Kidney (tissue), 14 donors: Measurements from ENCODE around the gene TRIM52. TPM values are rescaled to one million over a fixed set of nuclear protein-coding genes. Genes with fewer than 3 reads are reported as not detected.
"Not testable (repeated sequence)": the region's sequence is repeated elsewhere in the genome, so short reads cannot be mapped to it uniquely, and the experiment has no call there.

Source experiments
- DNase-seq, 5 donors: peaks; one replicate each; pipeline ENCODE4 v3.0.0-alpha.2; 2013 to 2020
- FAIRE-seq: peaks from 2 replicates; lab custom pipeline; 2012; peaks lifted over from hg19 to GRCh38; lab: Jason Lieb, UNC
- H3K27ac ChIP-seq, 2 donors: one replicate each; pipeline ENCODE4 v1.7.0; 2013; ENCODE audit warnings: low read depth in 2 of 2, low read length in 2 of 2, inconsistent platforms in 1 of 2
- H3K27me3 ChIP-seq: one replicate; pipeline ENCODE4 v1.7.1; 2013; ENCODE audit warnings: low read length, inconsistent platforms; ENCODE audit not compliant: control insufficient read depth, insufficient read depth
- H3K36me3 ChIP-seq, 3 donors: one replicate each; pipeline versions ENCODE4 v1.7.0 to v1.7.1; 2013; ENCODE audit warnings: low read length in 3 of 3, control low read depth in 1 of 3, inconsistent platforms in 1 of 3; ENCODE audit not compliant: insufficient read depth in 3 of 3, control insufficient read depth in 2 of 3
- H3K4me1 ChIP-seq, 3 donors: one replicate each; pipeline versions ENCODE4 v1.7.0 to v1.7.1; 2013; ENCODE audit warnings: low read length in 3 of 3, inconsistent platforms in 1 of 3, low read depth in 1 of 3; ENCODE audit not compliant: control insufficient read depth in 2 of 3, insufficient read depth in 2 of 3
- H3K4me3 ChIP-seq, 3 donors: one replicate each; pipeline versions ENCODE4 v1.7.0 to v1.8.1; 2013; ENCODE audit warnings: low read length in 3 of 3, control low read depth in 1 of 3, inconsistent platforms in 1 of 3
- H3K9ac ChIP-seq, 3 donors: one replicate each; pipeline versions ENCODE4 v1.7.0 to v1.7.1; 2013; ENCODE audit warnings: low read length in 3 of 3, control low read depth in 1 of 3, inconsistent platforms in 1 of 3
- H3K9me3 ChIP-seq, 3 donors: one replicate each; pipeline versions ENCODE4 v1.7.0 to v1.7.1; 2013; ENCODE audit warnings: low read length in 3 of 3, control low read depth in 1 of 3, inconsistent platforms in 1 of 3; ENCODE audit not compliant: control insufficient read depth in 2 of 3, insufficient read depth in 1 of 3
- intact Hi-C: fragments of 100-400 bp; cut with DNase I; formaldehyde crosslinking; loops from one replicate; pipeline ENCODE4 v1.11.1; 2022
- polyA plus RNA-seq: library from polyadenylated mRNA; stranded (reverse); fragments of 350-450 nt; fragmentation: Illumina TruSeq; extraction: RNeasy Lipid Tissue Mini Kit (QIAGEN cat#74804); gene quantifications from one replicate; pipeline ENCODE4 v1.2.3, GENCODE V29; 2014; ENCODE audit warnings: low read depth, low replicate concordance; ENCODE audit not compliant: insufficient read depth
- total RNA-seq: library from RNA; stranded (reverse); fragmentation: NEBNext Ultra II Directional; extraction: Animal tissue kit (Norgen Biotek cat#: 25700); gene quantifications from one replicate; pipeline ENCODE4 v1.2.1, GENCODE V29; 2021
- TF ChIP-seq, protein P1 (sequence below): IDR thresholded peaks from 3 replicates; pipeline ENCODE4 v1.5.1; 2012; ENCODE audit warnings: mild to moderate bottlenecking, moderate library complexity, borderline replicate concordance; ENCODE audit not compliant: insufficient read depth; ENCODE audit errors: extremely low read depth
- donor health status: control.
- donor health status: control.
- donor health status: control.
- donor health status: control.
- donor health status: control.
- donor health status: DM: yes; HTN: yes; CAD: no.
- donor health status: Normal renal cell carcinoma (clear cell type).

TRIM52 gene
- total and polyA plus RNA-seq, 2 donors from 2014 or later = 9.7 to 18.4 TPM

DNA sequence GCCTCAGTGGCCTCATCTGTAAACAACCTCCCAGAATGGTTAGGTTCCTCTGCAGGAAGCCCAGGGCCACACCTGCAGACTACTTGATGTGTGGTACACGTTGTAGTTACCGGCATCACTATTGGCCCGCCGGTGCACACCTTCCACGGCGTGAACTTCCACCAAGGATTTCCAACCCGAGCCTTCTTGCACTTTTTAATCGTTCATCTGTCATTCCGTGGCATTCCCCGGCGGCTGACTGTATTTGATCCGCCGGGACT, 43.2 kb downstream of the TRIM52 start:
- DNase-seq (peak in 1 of 5 donors; percentile 55), FAIRE-seq (no peak)
- no peaks in the 10 kb centered on the region for H3K9me3 ChIP-seq
- peak overlapping the region; percentile 40 to 84 (median 59) for H3K4me3 ChIP-seq
- peak overlapping the region in 2 of 3 donors; percentile 55 to 69 for H3K9ac ChIP-seq
- no peaks in the 10 kb centered on the region for H3K36me3 ChIP-seq
- TF ChIP-seq, protein P1, sequence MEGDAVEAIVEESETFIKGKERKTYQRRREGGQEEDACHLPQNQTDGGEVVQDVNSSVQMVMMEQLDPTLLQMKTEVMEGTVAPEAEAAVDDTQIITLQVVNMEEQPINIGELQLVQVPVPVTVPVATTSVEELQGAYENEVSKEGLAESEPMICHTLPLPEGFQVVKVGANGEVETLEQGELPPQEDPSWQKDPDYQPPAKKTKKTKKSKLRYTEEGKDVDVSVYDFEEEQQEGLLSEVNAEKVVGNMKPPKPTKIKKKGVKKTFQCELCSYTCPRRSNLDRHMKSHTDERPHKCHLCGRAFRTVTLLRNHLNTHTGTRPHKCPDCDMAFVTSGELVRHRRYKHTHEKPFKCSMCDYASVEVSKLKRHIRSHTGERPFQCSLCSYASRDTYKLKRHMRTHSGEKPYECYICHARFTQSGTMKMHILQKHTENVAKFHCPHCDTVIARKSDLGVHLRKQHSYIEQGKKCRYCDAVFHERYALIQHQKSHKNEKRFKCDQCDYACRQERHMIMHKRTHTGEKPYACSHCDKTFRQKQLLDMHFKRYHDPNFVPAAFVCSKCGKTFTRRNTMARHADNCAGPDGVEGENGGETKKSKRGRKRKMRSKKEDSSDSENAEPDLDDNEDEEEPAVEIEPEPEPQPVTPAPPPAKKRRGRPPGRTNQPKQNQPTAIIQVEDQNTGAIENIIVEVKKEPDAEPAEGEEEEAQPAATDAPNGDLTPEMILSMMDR = no peak
- peaks cover 0 to 12% (median 9%) of the 10 kb centered on the region in 3 donors for H3K4me1 ChIP-seq
- intact Hi-C loops = no loop called here
- peaks cover 3% of the 10 kb centered on the region for H3K27me3 ChIP-seq
- H3K27ac ChIP-seq = peak overlapping the region in 1 of 2 donors; percentile 65

DNA sequence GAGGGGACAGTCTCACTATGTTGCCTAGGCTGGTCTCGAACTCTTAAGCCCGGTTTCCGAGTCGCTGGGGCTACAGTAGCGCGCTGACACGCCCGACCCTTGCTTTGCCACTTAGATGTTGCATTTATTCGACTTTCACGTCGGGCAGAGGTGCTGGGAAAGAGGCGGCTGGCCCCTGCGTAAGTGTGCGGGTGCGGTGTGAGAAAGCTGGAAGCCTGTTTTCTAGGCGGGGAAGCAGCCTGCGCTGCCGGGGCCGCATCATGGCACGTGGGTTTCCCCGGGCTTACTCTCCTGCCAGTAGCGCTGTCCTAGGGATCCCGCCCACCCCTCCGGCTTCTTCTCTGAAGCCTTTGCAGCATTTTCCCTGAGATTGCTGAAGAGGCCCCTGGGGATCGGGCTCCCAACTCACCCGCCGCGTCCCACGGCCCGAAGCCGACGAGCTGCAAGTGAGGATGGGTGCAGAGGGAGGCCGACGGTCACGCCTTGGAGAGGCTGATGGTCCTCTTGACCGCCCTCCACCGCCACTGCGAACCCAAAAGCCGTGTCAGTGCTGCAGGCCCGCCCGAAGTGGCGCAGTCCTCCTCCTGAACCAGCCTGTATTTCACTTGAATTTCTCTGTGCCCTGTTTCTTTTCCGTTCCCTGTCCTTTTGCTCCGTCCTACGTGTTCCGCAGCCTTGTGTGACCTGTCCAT, 43.7 kb downstream of the TRIM52 start:
- intact Hi-C loops = no loop called here
- DNase-seq (peak in 4 of 5 donors; percentile 56 to 74 (median 61)), FAIRE-seq (no peak)
- H3K9ac ChIP-seq = peak overlapping the region in 2 of 3 donors; percentile 55 to 69
- H3K36me3 ChIP-seq = no peaks in the 10 kb centered on the region
- TF ChIP-seq, protein P1 = no peak
- no peaks in the 10 kb centered on the region for H3K9me3 ChIP-seq
- H3K4me1 ChIP-seq = peaks cover 0 to 12% (median 9%) of the 10 kb centered on the region in 3 donors
- peaks cover 3% of the 10 kb centered on the region for H3K27me3 ChIP-seq
- peak overlapping the region in 1 of 2 donors; percentile 65 for H3K27ac ChIP-seq
- H3K4me3 ChIP-seq = peak overlapping the region; percentile 40 to 84 (median 59)

DNA sequence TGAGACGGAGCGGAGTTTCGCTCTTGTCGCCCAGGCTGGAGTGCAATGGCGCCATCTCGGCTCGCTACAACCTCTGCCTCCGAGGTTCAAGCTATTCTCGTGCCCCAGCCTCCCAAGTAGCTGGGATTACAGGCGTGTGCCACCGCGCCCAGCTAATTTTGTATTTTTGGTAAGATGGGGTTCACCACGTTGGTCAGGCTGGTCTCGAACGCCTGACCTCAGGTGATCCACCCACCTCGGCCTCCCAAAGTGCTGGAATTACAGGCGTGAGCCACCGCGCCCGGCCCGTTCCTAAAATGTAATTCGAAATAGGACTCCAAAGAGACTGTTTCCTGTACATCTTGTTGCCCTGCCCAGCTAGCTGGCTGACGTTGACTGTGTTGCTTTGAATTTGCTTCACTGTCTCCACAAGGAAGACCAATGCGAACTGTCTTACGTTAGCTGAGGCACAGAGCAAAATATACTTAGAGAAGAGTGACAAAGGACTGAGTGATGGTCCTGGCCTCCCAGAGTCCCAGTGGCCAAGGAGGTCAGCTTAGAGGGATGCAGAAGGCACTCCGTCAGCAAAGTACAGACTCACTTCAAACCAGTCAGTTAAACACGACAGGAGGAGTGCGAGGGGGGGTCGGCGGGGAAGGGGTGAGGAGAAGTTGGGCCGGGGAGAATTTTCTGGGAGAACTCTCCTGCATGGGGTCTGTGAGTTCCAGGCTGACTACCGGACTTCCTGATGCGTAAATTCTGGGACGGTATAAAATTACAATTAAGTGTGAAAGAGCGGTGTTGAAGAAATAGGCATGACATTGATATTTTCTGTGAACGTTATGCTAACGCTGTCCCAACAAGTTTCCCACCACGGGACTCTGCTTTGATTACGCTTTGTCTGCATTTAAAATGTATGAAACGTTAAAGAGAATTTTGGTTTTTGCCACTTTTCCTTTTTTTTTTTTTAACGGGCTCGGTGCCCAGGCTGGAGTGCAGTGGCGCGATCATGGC, 44.6 kb downstream of the TRIM52 start:
- Histone ChIP-seq H3K9ac (no peak overlapping the region), H3K4me1 (peaks cover 0 to 9% (median 4%) of the 10 kb centered on the region in 3 donors), H3K9me3 (no peaks in the 10 kb centered on the region), H3K36me3 (no peaks in the 10 kb centered on the region), H3K27ac (no peak overlapping the region), H3K27me3 (peaks cover 3% of the 10 kb centered on the region), H3K4me3 (peak overlapping the region; percentile 35 to 54 (median 36))
- no peak for FAIRE-seq
- TF ChIP-seq, protein P1 = no peak
- intact Hi-C loops = no loop called here
- DNase-seq = no peak

DNA sequence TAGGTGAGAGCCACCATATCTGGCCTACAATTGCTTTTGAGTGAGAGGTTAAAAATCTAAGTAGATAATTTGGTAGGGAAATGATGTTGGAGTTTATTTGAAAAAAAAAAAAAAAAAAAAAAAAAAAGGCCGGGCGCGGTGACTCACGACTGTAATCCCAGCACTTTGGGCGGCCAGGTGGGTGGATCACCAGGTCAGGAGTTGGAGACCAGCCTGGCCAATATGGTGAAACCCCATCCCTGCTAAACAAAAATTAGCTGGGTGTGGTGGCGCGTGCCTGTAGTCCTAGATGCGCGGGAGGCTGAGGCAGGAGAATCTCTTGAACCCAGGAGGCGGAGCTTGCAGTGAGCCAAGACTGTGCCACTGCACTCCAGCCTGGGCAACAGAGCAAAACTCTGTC, 46.7 kb downstream of the TRIM52 start:
- H3K36me3 ChIP-seq, intact Hi-C loops, H3K9me3 ChIP-seq, H3K9ac ChIP-seq, H3K27me3 ChIP-seq, H3K4me3 ChIP-seq, H3K4me1 ChIP-seq, H3K27ac ChIP-seq, DNase-seq, FAIRE-seq: not testable (repeated sequence)
